Stimulated activated CD4-positive, alpha-beta T cell treated with anti-CD3 and anti-CD28 coated beads, Interleukin-12 subunit alpha, Interleukin-12 subunit beta, amount 100 ng/mL, for 4 hours (primary cell): ENCODE results near the gene UNC5B.

Source experiments
- DNase-seq: peaks from one replicate; pipeline ENCODE4 v3.0.0-alpha.2; 2020

The UNC5B gene

DNA sequence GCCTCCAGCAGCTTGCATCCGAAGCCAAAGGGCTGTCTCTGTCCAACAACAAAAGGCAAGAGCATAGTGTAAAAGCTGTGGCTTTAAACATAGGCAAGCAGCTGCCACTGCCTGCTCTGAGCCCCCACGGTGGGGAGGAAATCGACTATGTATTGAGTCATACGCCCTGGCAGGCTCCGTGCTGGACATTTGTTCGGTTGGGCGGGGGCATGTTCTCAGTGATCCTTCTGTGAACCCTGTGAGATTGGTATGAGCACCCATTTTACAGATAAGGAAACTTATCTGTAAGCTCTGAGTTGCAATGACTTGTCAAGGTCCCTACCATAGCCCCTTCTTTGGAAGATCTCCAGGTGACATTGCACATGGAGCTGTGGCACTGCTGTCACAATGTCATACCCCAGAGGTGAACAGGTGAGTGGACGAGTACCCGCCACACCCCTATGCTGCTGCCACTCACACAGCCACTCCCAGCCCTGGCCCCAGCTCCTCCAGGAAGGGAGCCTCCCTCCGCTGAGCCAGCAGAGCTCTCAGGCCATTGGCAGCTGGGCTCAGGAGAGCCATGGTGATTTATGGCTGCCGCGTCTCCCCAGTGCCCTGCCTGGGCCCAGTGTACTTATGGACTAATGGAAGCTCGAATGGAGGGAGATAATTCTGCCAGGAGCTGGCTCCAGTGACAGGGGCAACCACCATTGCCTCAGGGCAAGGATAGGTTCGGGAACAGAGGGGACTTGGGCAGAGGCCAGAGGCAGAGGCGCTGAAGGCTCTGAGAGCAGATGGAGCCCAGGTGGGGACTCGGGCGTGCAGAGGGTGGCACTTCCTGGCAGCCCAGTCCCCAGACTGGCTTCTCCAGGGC, 43.7 kb downstream of the UNC5B start:
- DNase-seq, result no peak

DNA sequence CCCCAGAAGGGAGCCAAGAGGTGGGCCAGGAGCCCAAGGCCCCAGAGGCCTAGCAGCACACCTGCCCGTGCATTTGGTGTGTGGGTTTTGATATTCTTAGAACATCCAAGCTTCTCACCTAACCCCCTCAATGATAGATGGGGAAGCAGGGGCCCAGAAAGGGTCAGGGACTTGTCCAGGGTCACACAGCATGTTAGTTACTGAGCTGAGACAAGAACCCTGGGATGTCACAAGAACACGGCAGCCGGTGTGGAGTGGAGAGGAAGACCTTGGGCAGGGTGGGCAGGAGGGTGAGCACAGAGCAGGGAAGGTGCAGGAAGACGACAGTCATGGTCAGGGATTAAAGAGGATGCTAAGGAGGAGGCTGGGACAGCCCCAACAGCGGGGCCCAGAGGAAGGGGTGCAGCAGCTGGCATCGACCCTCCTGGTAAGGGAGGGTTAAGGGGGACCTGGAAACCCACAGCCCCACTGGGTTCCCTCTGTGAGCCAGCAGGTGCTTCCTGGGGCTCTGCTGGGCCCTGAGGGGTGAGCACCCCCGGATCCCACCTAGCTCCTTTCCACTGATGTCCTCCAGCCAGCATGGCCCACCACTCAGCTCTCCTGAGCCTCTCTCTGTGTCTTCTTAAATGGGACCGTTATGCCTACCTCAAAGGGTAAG, 44.4 kb downstream of the UNC5B start:
- no peak for DNase-seq

DNA sequence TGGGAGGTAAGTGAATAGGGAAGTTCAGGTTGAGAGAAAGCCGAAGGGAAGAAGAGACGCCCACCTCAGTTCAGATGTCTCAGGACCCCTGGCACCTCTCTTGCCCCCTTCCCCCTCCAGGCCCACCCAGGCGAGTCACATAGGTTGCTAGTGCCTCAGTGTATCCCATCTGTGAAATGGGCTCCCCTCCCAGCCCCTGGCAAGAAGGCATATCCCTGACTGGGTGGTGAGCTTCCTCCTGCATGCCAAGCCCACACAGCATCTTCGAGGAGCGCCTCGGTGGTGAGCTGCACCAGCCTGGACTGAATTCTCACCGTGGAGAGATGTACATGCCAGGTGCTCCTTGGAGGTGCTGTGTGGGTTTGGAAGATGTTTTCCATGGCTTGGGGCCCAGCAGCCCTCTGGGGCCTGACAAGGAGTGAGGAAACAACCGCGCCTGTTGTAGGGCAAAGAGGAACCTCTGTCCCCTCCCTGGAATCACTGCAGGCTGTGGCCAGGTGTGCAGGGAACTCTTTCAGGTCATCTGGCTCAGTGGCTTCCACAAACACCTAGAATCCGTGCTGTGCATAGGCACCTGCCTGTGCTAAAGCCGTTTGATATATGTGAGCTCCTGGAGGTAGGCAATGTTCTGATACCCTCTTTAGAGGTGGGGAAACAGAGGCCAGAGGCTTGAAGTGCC, 45.1 kb downstream of the UNC5B start:
- DNase-seq, result no peak

DNA sequence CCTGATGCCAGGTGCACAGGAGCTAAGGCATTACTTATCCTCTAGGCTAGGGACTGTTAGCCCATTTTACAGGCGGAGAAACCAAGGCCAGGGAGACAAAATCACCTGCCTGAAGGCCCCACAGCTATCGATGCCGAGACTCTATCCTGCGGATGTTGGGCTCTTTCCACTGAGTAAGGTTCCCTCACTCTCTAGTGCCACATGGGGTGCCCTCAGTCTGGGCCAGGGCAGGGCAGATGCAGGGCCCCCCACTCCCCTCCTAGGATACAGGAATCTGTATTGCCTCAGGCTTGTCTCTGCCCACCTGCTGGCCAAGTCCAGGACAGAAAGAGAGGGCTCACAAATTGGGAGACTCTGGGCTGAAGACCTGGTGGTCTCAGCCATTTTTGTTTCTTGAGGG, 45.7 kb downstream of the UNC5B start:
- DNase-seq, result no peak

DNA sequence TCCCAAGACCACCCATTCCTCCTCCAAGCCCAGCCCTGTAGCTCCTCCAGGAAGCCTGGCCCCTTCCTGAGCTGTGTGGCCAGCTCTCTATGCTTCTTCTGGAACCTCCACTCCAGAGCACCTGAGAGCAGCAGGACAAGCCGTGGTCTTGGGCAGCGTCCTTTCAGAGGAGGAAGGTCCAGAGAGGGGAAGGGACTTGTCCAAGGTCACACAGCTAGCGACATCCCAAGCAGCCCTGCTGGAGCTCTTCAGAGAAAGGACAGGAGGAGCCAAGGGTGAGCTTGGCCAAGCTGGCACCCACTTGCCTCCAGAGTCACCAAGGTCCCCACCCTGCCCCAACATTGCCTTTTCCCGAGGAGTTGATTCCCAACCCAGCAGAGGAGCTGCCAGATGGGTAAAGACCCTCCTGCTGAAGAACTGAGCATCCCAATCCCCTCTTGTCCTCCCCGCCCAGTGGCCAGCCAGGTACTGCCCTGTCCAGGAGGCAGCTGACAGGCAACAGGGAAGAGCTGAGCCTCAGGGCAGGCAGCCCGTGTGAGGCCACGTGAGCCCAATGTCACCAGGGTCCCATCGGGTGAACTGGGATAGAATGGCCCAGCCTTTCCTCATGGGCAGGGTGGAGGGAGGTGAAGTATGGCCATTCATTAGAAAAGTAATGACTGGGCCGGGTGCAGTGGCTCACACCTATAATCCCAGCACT, 46.2 kb downstream of the UNC5B start:
- DNase-seq, result no peak

DNA sequence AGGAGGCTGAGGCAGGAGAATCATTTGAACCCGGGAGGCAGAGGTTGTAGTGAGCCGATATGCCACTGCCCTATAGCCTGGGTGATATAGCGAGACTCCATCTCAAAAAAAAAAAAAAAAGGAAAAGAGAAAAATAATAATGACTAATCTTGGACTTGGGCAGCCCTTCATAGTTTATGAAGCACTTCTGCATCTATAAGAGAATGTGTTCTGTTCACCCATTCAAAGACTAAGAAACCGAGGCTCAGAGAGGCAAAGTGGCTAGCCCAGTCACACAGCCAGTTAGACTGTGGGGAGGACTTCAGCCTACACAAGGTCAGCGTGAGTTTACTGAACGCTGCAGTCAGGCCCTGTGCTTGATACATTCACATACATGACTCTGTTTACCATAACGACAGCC, 46.9 kb downstream of the UNC5B start:
- DNase-seq, result no peak

DNA sequence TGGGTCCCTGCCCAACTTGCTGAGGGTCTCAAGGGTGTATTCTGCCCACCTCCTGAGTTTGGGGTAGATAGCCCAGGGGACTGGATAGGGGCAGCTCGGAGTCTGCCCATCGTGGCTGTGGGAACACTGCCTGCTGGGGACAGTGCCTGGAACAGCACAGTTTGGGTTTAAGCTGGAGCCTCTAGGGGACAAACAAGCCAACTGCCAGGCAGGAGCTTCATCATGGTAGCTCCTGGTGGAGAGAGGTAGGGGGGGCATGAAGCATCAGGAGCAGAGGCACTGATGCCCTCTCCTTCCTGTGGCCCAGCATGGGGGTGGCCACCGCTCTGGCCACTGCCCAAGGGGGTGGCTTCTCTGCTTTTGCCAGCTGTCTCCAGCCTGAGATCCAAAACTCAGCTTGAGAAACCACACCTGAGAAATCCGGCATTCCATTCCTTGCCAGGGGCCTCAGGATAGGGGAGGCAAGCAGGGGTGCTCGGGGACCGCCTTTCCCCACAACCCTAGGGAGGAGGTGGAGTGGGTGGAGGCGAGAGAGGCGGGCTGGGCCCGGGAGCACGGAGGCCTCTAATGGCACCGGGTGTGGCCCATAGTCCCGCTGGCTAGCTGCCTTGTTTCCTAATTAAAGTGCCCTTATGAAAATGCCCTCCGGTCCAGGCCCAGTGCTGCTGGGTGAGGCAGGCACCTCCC, 47.6 kb downstream of the UNC5B start:
- DNase-seq, result no peak

DNA sequence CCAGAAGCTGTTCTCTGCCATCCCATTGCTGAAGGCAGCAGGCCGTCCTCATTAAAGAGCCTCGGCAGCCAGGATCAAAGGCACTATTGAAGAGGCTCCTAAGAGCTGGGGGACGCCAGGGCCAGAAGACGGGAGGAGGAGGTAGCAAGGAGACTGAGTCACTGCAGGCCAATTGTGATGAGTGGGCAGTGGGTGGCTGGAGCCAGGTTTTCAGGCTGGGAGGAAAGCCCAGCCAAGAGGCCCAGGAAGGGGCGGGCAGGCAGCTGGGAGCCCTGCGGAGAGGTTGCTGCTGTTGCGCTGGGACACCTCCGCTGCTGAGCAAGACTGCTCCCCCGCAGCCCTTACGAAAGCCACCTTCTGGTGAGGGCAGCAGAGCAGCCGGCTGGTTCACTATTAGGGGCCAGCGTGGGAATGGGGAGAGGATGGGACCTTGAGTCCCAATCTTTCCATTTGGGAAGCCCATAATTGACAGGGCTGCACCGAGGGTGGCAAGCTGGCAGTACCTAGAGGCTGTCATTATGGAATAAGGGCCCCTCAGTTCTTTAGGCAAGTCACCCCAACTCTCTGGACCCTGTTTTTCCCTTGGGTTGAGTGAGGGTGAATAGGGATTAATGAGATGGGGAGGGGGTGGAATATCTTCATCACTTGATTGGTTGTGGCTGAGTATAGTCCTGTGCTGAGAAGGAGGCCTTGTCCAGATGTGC, 48.4 kb downstream of the UNC5B start:
- DNase-seq, result no peak

DNA sequence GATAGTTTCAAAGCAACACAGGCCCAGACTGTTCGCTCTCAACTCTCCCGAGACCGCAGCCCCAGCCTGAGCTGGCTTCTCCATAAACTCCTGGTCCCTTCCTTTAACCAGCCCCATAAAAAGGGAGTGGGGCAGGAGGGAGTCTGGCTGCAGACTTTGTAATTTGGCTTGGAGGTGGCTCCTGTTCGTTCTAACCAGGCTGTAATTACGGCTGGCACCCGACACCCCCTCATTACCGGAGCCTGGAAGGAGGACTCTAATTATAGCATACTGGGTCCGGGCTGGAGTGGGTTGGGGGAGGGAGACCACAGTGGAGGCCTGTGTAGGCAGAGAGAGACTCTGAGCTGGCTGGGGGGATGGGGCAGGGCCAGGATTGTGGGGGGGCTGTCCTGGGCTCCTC, 49.7 kb downstream of the UNC5B start:
- DNase-seq, result no peak

DNA sequence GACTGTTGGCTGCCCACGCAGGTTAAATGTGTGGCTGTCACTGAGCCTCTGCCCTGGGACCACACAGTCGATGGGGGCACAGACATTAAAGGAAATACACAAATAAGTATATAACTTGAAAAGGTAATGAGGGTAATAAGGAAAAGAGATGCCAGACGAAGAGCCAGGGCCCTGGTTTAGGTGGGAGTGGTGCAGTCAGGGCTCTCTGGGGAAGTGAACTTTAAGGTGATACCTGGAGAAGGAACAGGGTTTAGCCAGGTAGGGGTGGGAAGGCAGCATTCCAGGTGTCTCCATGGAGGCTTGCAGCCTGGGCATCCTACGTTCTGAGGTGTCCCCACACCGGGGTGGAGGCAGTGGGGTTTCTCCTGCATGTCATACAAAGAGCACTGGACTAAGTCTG, 50.4 kb downstream of the UNC5B start:
- DNase-seq, result no peak

DNA sequence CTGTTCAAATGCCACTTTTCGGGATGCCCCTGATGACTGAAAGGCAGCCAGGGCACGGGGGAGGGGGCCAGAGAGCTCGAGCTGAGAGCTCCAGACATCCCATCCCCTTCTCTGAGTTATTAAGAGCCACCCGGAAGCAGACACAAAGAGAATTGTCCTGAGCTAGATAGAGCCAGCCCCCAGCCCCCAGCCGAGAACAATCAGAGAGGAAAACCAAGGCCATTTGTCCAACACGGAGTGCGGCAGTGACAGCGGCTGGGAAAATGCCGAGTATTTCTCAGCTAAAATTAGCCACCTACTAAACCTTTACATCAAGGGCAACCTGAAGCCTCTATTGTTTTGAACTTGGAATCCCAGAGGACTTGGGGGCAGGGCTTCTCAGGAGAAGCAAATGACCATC, 51.0 kb downstream of the UNC5B start:
- DNase-seq, result no peak

DNA sequence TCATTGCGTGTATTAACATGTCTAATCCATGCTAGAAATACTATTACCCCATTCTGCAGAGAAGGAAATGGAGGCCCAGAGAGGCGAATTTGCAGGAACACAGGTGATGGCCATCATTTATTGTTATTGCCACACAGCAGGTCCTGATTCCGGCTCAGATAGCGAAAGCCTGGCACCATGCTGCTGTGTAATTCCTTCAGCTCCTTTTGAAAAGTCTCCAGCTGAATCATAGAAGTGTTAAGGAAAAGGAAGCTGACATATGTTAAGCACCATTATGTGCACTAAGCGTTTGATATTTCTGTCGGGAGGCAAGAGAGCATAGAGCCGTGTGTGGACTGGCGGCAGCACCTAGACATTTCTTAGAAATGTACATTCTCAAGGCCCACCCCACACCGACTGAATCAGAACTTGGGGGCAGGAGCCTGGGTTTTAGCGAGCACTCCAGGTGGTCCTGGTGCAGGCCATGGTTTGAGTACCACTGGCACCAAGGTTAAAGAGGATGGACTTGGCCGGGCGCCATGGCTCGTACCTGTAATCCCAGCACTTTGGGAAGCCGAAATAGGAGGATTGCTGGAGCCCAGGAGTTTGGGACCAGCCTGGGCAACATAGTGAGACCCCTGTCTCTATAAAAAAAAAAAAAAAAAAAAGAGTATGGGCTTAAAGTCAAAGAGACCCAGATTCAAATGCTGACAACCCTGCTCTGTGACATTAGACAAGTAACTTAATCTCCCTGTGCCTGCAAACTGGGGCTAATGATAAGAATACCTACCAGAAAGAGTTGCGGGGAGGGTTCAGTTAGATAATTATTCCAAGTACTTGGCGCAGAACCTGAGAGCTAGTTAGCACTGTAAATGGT, 52.2 kb downstream of the UNC5B start:
- no peak for DNase-seq

DNA sequence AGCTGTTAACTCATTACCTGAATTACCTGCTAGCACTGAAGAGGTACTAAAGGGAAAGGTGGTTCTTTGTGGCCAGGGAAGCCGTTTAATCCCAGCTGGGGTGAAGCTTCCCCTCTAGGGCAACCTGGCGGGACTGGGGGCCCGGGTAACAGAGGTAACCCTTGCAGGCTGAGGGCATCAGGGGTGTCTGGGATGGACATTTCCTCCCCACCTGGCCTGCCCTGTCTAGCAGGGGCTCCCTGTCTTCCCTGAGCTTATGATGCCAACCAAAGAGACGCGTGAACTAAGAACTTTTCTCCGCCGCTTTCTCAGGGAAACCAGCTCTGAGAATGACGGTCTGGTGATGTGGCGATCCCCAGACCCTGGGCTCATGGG, 52.8 kb downstream of the UNC5B start:
- no peak for DNase-seq

DNA sequence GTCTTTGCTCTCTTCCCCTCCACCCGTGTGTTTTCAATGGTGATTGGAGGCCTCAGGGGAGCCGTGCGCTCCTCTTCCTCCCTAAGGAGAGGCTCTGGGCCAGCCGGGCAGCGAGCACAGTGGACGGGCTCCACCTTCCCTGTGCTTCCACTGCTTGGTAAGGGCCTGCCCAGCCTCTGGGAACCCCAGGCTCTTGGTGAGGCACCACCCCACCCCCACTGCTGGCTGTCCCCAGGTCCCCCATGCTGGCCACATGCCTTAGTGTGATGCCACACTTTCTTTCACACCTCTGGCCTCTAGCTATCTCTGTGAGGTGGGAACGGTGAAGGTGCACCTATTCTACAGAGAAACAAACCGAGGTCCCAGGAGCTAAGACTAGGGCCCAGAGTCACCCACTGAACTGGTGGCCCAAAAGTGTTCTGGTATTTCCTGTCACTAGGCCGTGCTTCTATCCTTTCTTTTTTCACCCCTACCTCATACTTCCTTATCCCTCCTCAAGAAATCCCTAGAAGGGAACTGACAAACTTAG, 53.3 kb downstream of the UNC5B start:
- DNase-seq, result no peak

DNA sequence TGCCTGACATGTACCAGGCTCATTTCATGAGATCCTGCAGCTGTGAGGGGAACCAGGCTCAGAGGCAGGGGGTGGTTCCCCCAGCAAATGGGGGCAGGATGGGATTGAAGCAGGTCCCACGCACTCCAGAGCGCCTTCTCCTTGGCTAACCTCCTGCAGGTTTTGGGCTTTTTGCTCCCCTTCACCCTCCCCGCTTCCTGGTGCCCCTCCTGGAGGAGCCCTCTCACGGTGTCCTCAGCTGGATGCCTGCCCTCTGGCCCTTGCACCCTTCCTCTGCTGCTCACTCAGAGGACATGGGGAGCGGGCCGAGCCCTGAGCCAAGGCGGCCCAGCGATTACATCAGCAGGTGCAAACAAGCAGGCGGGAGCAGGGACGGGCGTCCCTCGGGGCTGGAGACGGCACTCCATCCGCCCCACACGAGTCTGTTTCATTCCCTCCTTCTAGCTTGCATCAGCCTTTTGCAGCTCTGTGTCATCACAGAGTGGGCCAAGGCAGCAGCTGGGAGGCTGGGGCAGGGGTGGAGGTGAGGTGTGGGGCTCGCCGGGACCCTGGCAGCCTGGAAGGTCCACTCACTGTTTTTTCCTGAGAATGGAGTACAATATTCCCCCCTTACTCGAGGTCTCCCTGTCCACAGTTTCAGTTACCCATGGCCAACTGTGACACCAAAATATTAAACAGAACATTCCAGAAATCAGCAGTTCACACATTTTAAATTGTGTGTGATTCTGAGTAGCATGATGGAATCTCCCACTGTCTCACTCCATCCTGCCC, 54.0 kb downstream of the UNC5B start:
- DNase-seq, result no peak

DNA sequence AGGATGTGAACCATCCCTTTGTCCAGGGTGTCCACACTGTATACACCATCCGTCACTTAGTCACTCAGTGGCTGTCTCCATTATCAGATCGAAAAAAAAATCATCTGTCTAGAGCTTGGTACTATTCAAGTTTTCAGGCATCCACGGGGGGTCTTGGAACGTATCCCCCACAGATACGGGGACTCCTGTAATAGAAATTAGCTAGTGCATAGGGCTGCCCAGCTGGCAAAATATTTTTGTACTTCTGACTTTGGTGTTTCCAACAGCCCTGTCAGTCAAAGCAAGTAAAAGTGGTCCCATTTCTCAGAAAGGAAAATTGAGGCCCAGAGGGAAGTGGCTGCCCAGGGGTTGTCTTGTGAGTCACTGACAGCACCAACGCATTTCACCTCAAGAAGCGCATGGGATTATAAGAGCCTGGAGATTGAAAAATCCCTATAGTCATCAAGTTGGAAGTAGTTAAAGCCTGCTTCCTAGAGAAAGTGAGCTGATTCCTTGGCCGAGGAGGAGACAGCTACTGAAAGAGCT, 54.6 kb downstream of the UNC5B start:
- DNase-seq, result no peak

DNA sequence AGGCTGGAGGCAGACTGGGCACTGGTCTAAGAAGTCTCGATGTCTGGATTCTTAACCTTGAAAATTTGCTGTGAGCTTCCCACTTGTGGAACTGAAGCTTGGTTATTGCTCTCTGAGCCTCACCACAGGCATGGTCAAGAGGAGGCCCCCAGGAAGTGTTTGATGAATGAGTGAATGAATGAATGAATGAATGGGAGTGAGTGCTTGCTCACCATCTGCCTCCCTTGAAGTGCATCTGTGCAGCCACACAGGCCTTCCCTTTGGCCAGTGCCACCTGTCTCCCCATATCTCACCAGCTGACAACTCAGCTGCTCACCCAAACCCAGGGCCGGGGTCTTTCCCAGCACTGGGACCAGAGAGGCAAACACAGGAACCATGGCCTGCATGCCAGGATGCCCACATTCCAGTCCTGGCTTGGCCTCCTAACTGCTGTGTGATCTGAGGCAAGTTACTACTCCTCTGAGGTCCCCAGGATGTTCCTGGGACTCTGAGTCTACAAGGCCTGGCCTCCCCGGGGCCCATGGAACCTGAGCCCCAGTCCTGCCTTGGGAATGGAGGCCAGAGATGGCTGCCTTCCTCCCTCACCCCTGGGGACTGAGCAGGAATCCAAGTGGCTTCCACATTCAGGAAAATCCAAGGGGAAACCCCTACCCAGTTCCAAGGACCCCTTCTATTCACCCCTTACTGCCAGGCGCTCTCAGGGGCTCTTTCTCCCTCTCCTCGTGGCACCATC, 55.3 kb downstream of the UNC5B start:
- no peak for DNase-seq

DNA sequence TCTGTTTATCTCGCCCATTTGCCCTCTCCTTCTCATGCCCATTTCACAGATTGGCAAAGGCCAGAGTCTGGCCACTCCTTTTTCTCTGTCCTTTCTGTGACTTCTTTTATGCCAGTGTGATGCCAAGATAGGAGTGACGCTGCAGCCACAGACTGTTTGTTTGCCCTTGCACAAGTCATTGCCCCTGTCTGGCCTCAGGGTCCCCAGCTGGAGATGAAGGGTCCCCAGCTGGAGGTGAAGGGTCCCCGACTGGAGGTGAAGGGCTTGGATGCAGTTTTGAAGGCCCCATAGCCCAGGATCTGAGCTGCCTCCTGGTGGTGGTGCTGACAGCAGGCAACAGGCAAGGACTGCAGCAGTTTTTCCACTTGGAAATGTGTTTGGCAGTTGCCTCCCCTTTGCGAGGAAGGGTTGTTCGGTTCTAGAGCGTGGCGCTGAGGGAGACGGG, 55.9 kb downstream of the UNC5B start:
- DNase-seq, result no peak

DNA sequence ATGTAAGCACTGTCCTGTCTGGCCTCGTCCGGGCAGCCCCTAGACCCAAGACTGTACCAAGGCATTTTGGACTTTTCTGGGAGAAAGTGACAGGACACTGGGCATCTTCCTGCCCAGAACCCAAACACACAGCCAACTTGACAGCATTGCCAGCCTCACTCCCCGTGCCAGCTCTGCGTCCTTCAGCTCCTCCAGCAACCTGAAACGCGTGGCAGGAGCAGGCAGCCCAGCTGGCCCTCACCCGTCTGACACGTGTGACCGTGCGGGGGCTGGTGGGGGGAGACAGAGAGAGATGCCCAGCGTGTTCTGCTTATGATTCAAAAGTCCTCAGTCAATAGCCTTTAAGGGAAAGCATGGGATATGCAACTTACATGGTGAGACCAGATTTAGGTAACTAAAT, 56.4 kb downstream of the UNC5B start:
- DNase-seq, result no peak
